ENCODE results near the gene ABHD16A.

Gene ABHD16A

DNA sequence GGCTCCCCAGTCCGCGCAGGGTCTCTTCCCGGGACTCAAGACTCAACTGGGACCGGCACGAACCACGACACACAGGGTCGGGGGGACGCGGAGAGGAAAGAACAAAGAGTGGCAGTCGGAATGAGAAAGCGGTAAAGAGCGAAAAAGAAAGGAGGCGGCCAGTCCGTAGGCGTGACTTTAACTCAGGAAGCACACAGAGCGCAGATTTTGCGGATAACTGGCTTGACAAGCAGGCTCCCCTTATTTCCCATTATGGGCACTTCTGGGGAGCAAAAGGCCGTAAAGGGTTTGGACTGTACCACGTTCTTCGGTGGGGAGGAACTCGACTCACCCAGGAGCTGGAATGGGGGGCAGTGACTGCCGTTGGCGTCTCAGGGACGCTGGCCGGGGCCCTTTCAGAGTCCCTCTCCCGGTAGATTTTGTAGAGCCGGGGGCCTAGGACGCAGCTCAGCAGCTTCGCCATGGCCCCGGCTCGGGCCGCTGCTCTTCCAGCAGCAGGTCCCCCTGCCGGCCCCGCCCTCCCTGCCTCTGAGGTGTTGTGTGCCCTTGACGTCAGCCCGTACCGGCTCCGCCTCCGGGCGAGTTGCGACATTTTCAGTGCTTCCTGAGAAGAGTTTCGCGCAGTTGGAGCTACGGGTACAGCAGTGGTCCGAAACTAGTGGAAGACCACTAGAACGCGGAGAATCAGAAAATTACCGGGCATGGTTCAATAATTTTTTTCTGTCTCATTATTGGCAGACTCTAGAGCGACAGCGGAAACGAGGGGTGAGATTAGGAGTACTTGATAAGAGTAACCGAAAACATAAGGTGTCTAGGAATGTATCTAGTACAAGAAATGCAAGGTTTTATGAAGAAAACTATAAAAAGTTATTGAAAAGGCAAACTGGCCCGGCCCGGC, at the start of gene ABHD16A:
ABHD16A (minus strand) TSS at position 506 of the 898 bp plus-strand sequence; CDS start at position 463, 43 bp downstream.
- peak within 1 kb of the TSS; percentile 93 for H3K4me3 ChIP-seq

DNA sequence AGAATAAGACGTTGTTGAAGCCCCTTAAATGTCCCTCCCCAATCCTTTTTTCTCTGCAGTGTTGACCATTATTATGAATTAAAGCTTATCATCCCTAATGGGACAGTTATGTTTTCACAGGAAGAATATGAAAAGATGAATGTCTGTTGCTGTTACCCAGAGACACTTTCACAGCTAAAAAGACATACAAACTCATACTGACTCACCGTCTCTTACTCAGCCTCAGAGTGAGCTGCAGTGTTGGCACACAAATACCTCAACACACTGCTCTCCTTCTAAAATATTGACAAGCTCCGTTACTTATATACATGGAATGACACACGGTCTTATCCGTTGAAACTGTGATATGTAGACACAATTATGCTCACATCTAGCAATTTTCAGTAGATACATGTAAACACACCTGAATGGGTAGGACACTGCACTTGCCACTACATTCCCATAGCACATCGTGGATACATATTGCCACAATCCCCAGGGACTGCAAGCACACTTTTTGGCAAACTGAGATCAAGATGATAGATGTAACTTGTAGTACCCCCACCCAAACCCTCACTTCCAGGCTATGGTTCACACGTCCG, 49.7 kb upstream of the ABHD16A start:
- Histone ChIP-seq H3K9me3 (ENCODE audit: low read depth, low read length) (no peaks in the 10 kb centered on the region), H3K27ac (no peak overlapping the region; the same call in 1 of the 2 replicates), H3K36me3 (ENCODE audit: insufficient read depth, low read length) (peaks cover 12% of the 10 kb centered on the region; the same call in 1 of the 2 replicates), H3K9ac (ENCODE audit: insufficient read length) (no peak overlapping the region), H3K4me3 (no peak overlapping the region)
- TF ChIP-seq FOXP2 (optimal IDR thresholded peaks at IDR 0.05; ENCODE audit: control extremely low read depth, extremely low read length, insufficient read depth) (no peak), POLR2AphosphoS5 (IDR thresholded peaks at IDR 0.05; ENCODE audit: borderline replicate concordance, low read depth, low read length) (no peak), EZH2 (IDR thresholded peaks at IDR 0.05) (no peak)
- no peak for DNase-seq (ENCODE audit: low read depth, low spot score)

More for the DNA sequence above, at the start of gene ABHD16A:
- H3K36me3 ChIP-seq (ENCODE audit: insufficient read depth, low read length) = peaks cover 6% of the 10 kb centered on the region
- H3K9ac ChIP-seq (ENCODE audit: insufficient read length) = peak within 1 kb of the TSS; percentile 86
- DNase-seq (ENCODE audit: low read depth, low spot score) = peak; percentile 97
- peak within 1 kb of the TSS; percentile 65 for H3K27ac ChIP-seq
- TF ChIP-seq EZH2 (IDR thresholded peaks at IDR 0.05) (no peak), FOXP2 (optimal IDR thresholded peaks at IDR 0.05; ENCODE audit: control extremely low read depth, extremely low read length, insufficient read depth) (no peak), POLR2AphosphoS5 (IDR thresholded peaks at IDR 0.05; ENCODE audit: borderline replicate concordance, low read depth, low read length) (peak; percentile 95)
- no peaks in the 10 kb centered on the region for H3K9me3 ChIP-seq (ENCODE audit: low read depth, low read length)

DNA sequence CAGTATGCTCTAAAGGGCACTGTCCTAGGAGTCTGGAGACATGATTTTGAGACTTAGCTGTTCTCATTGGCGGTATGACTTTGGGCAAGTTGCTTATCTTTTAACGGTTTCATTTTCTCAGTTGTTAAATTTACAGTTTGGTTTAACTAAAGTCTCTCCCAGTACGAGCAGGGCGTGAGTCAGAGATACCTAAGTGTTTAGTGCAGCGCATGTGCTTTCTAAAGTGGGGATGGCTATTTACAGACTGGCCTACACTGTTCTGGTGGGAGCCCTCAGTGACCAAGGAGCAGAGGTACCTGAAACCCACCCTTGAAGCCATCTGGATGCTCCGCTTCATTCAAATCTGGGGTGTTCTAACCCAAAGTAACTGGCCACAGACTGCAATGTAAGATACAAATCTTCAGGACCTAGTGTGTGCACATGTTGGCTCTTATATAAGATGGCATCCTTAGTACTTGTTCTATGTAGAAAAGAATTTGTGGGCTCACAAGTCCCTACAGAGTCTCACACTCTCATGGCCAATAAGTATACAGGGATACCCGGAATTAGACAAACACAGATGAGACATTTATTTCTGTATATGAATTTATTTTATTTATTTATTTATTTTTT, 47.4 kb upstream of the ABHD16A start:
- peaks cover 23% of the 10 kb centered on the region for H3K36me3 ChIP-seq (ENCODE audit: insufficient read depth, low read length)
- TF ChIP-seq FOXP2 (optimal IDR thresholded peaks at IDR 0.05; ENCODE audit: control extremely low read depth, extremely low read length, insufficient read depth) (no peak), EZH2 (IDR thresholded peaks at IDR 0.05) (no peak), POLR2AphosphoS5 (IDR thresholded peaks at IDR 0.05; ENCODE audit: borderline replicate concordance, low read depth, low read length) (no peak)
- peak overlapping the region; percentile 6; the same call in 1 of the 2 replicates for H3K27ac ChIP-seq
- no peak overlapping the region for H3K9ac ChIP-seq (ENCODE audit: insufficient read length)
- no peaks in the 10 kb centered on the region for H3K9me3 ChIP-seq (ENCODE audit: low read depth, low read length)
- DNase-seq (ENCODE audit: low read depth, low spot score) = no peak
- no peak overlapping the region for H3K4me3 ChIP-seq

DNA sequence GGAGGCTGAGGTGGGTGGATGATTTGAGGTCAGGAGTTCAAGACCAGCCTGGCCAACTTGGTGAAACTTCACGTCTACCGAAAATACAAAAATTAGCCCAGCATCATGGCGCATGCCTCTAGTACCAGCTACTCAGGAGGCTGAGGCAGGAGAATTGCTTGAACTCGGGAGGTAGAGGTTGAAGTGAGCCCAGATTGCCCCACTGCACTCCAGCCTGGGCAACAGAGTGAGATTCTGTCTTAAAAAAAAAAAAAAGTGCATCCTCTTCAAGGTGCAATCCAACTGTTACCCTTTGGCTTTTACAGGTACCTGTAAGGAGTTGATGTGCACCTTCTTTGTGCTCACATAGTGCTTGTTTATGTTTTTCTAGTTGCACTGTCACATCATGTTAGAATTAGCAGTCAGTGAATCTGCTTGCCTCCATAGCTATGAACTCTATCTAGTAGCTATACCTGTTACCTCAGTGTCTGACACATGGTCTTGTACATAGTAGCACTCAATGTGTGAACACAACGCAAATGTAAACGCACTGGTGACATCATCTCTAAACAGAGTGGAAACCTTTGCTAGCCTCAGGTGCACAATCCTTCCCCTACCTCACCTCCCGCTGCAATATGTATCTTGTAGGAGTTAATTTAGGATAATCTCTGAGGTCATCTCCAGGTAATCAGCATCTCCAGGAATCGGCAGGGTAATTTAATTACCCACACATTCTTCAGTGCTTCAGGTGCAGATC, 46.3 kb upstream of the ABHD16A start:
- H3K27ac ChIP-seq = no peak overlapping the region
- no peak overlapping the region for H3K9ac ChIP-seq (ENCODE audit: insufficient read length)
- no peak for DNase-seq (ENCODE audit: low read depth, low spot score)
- TF ChIP-seq EZH2 (IDR thresholded peaks at IDR 0.05) = no peak
- no peak for TF ChIP-seq FOXP2 (optimal IDR thresholded peaks at IDR 0.05; ENCODE audit: control extremely low read depth, extremely low read length, insufficient read depth)
- TF ChIP-seq POLR2AphosphoS5 (IDR thresholded peaks at IDR 0.05; ENCODE audit: borderline replicate concordance, low read depth, low read length) = no peak; the same call in 1 of the 2 replicates
- no peak overlapping the region for H3K4me3 ChIP-seq
- H3K36me3 ChIP-seq (ENCODE audit: insufficient read depth, low read length) = peaks cover 27% of the 10 kb centered on the region
- H3K9me3 ChIP-seq (ENCODE audit: low read depth, low read length) = no peaks in the 10 kb centered on the region

DNA sequence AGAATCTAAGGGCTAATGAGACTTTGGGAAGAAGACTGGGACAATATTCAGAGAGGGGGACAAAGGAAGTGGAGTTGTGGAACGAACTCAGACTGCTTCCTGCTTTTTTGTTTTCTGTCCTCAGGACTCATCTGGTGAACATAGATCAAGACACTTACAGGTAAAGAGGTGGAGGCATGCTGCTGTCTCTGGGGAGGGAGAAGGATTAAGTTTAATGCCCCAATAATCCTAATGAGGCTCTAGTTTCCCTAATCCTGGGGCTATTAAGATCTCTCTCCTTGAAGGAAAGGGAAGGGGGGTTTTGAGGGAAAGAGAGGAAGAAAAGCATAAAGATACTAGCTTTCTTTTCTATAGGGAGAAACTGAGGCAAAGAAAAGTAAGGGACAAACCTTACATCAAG, 41.3 kb upstream of the ABHD16A start:
- H3K4me3 ChIP-seq = no peak overlapping the region
- TF ChIP-seq EZH2 (IDR thresholded peaks at IDR 0.05) (no peak), FOXP2 (optimal IDR thresholded peaks at IDR 0.05; ENCODE audit: control extremely low read depth, extremely low read length, insufficient read depth) (no peak), POLR2AphosphoS5 (IDR thresholded peaks at IDR 0.05; ENCODE audit: borderline replicate concordance, low read depth, low read length) (no peak)
- H3K27ac ChIP-seq = 0 out of 2 replicates have a peak overlapping the region, but pooled peaks have one; percentile 19
- H3K36me3 ChIP-seq (ENCODE audit: insufficient read depth, low read length) = peaks cover 54% of the 10 kb centered on the region
- DNase-seq (ENCODE audit: low read depth, low spot score) = no peak
- no peaks in the 10 kb centered on the region for H3K9me3 ChIP-seq (ENCODE audit: low read depth, low read length)
- H3K9ac ChIP-seq (ENCODE audit: insufficient read length) = no peak overlapping the region

DNA sequence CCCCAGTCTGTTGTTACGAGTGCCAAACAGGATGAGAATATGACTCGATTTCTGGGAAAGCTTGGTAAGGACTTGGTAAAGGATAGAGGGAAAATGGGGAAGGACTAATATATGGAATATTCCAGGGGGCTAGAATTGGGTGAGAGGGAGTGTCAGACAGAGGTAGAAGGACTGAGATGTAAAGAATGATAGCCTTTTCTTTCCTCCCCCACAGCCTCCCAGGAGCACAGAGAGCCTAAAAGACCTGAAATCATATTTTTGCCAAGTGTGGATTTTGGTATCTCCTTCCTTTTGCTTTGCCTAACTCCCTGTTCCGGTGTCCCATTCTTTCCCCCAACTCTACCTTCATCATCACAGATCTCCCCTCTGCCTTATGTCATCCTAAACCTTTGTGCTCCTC, 39.8 kb upstream of the ABHD16A start:
- Histone ChIP-seq H3K9ac (ENCODE audit: insufficient read length) (no peak overlapping the region), H3K4me3 (no peak overlapping the region), H3K9me3 (ENCODE audit: low read depth, low read length) (no peaks in the 10 kb centered on the region), H3K36me3 (ENCODE audit: insufficient read depth, low read length) (peaks cover 52% of the 10 kb centered on the region), H3K27ac (no peak overlapping the region)
- no peak for TF ChIP-seq EZH2 (IDR thresholded peaks at IDR 0.05)
- TF ChIP-seq FOXP2 (optimal IDR thresholded peaks at IDR 0.05; ENCODE audit: control extremely low read depth, extremely low read length, insufficient read depth) = no peak
- no peak for TF ChIP-seq POLR2AphosphoS5 (IDR thresholded peaks at IDR 0.05; ENCODE audit: borderline replicate concordance, low read depth, low read length)
- DNase-seq (ENCODE audit: low read depth, low spot score) = no peak

DNA sequence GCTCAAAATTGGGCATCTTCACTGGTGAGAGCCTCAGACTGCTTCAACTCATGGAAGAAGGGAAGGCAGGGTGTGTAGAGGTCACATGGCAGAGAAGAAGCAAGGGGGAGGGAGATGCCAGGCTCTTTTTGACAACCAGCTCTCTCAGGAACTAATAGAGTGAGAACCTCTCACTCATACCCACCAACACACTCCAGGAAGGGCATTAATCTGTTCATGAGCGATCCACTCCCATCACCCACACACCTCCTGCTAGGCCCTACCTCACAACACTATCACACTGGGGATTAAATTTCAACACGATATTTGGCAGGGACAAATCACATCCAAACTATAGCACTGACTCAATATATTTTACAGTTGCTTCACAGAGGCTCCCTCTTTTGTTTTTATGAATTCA, 38.7 kb upstream of the ABHD16A start:
- Histone ChIP-seq H3K36me3 (ENCODE audit: insufficient read depth, low read length) (peaks cover 43% of the 10 kb centered on the region), H3K9ac (ENCODE audit: insufficient read length) (no peak overlapping the region), H3K9me3 (ENCODE audit: low read depth, low read length) (no peaks in the 10 kb centered on the region), H3K27ac (no peak overlapping the region), H3K4me3 (no peak overlapping the region)
- DNase-seq (ENCODE audit: low read depth, low spot score) = no peak
- TF ChIP-seq FOXP2 (optimal IDR thresholded peaks at IDR 0.05; ENCODE audit: control extremely low read depth, extremely low read length, insufficient read depth) (no peak), POLR2AphosphoS5 (IDR thresholded peaks at IDR 0.05; ENCODE audit: borderline replicate concordance, low read depth, low read length) (no peak), EZH2 (IDR thresholded peaks at IDR 0.05) (no peak)
